ENCODE measurements around the gene OR1E1.
A peak's percentile ranks its signal among the peaks of the same experiment; 100 is the strongest.
"Not testable (repeated sequence)": the region's sequence is repeated elsewhere in the genome, so short reads cannot be mapped to it uniquely, and the experiment has no call there.

The OR1E1 gene

GRCh38 chr17:3398310-3398709 lies at the start of gene OR1E1:
TSS of gene OR1E1 (minus strand) at chr17:3398410. CDS start at chr17:3398410, 0 bp downstream.
- no peak for DNase-seq (ENCODE audit: low spot score)

DNA sequence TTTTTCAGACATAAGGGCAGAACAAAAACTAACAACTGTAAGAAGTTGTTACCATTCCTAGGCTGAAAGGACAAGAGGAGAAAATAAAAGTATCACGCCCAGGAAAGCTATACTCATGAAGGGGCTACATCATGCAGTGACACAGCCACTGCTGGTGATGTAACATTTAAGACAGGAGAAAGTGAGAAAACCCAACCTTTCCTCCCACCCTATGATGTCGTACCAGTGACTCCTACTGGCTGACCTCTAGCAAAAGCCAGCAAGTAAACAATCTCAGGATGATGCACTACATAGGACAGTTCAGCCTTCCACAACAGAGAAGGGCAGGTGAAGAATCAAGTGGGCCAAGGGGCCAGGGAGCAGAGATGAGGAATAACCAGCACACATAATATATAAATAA lies 49.4 kb upstream of the OR1E1 start:
- no peak for DNase-seq (ENCODE audit: low spot score)

- no peak for DNase-seq (ENCODE audit: low spot score)
Measured at GRCh38 chr17:3440451-3440850, 42.2 kb upstream of the OR1E1 start.

DNA sequence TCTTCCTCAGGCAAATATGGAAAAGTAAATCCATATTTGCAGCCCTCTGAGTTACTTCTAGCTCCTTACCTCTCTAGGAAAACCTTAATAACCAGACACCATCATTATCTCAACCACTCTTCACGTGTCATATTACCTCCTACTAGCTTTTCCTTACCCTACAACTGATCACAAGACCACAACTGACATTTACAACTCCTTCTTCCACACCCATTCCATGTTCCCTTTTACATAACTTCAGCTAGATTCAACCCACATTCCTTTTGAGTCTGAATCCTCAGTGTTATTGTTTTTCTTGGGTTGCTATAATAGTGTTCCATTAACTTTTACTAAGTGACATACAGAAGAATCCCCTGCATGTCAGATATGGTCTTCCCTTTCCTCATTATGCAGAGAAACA lies 40.2 kb upstream of the OR1E1 start:
- DNase-seq (ENCODE audit: low spot score): no peak

- no peak for DNase-seq (ENCODE audit: low spot score)
Measured at GRCh38 chr17:3433741-3434140, 35.5 kb upstream of the OR1E1 start, which contains the start of gene OR1E2. TSS of gene OR1E2 (minus strand) at chr17:3433841. CDS start at chr17:3433841, 0 bp downstream.

DNA sequence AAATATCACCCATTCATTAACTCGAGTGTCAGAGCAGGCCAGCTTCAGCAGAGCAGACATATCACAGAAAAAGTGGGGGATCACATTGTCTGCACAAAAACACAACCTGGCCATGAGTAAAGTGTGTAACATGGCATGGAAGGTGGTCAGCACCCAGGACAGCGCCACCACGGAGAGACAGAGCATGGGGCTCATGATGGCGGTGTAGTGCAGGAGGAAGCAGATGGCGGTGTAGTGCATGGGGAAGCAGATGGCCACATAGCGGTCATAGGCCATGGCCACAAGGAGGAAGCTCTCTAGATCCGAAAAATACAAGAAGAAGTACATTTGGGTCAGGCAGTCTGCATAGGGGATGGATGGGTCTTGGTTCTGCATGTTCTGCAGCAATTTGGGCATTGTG lies 35.0 kb upstream of the OR1E1 start:
- DNase-seq (ENCODE audit: low spot score): peak; percentile 65

DNA sequence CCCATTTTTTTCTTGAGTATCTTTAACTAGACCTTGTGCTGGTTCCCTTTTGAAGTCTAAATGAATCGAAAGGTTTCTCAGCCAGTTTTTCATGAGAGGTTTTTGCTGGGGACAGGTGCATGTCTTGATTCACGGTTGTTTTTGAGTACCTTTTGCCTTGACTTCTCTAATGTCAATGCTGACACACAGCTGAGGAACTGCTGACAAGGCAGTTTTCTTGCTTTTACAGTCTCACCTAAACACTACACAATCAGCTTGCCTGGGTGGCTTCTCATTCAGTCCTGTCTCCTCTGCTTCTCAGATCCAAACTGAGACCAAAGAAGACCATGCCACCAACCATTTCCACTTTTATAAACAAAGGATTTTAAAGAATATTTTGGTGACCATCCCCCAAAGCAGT lies 20.0 kb upstream of the OR1E1 start:
- no peak for DNase-seq (ENCODE audit: low spot score)

- no peak for DNase-seq (ENCODE audit: low spot score)
Measured at GRCh38 chr17:3415610-3416009, 17.4 kb upstream of the OR1E1 start.

DNA sequence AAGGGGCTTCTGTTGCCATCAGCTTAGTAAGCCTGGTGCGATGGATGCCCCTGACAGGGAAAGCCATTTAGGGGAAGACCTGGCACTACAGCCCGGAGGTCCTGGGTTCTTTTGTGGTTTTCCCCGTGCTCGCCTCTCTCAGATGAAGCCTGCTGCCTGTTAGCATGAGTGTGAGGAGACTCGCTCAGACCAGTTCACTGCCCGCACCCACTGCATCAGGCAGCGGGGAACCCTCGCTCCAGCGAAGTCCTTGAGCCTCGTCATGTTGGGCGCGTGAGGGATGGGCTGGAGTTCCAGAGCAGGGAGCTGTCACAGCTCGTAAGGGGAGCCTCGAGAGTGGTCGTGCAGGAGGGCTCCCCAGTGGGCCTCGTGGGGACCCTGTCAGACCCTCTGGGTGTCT lies 14.0 kb upstream of the OR1E1 start:
- not testable (repeated sequence) for DNase-seq (ENCODE audit: low spot score)

- DNase-seq (ENCODE audit: low spot score): no peak
Measured at GRCh38 chr17:3411070-3411469, 12.9 kb upstream of the OR1E1 start, which contains the start of gene OR3A3. TSS of gene OR3A3 (plus strand) at chr17:3411370.

GRCh38 chr17:3403856-3404255 lies 5.6 kb upstream of the OR1E1 start:
- not testable (repeated sequence) for DNase-seq (ENCODE audit: low spot score)

DNA sequence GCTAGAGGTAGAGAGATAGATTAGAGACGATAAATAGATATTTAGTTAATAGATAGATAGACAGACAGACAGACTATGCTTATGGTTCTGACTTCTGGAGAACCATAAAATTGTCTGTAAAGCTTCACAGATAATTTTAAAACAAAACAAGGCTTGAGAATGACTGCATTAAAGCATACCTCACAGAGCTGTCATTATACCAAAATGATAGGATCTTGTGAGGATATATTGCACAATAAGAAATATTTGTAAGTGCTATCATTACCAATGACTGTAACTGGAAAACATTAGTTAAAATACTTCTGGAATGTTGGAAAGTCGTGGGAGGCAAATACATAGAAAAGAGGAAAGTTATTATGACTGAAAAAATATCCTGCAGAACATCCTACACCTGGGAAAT lies 3.6 kb upstream of the OR1E1 start:
- no peak for DNase-seq (ENCODE audit: low spot score)

DNA sequence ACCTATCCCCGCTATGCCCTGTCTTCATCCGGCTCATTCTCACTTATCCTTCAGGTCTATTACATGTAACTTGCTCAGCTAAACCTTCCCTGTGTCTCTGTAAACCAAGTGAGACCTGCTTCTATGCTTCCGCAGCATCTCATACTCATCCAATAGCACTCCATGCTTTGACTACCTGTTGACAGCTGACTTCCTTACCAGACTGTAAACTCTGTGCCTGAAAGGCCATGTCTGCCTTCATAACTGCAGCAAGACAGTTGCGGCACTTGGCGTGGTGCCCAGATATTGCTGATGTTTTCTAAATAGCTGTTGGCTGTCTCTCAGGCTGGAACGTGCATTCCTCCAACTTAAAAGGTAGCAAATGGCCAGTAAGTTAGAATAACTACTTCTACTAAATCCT lies 1.8 kb upstream of the OR1E1 start:
- no peak for DNase-seq (ENCODE audit: low spot score)

GRCh38 chr17:3397801-3398200 lies 409 bp downstream of the OR1E1 start:
- DNase-seq (ENCODE audit: low spot score): peak; percentile 57

GRCh38 chr17:3389791-3390190 lies 8.4 kb downstream of the OR1E1 start:
- no peak for DNase-seq (ENCODE audit: low spot score)

GRCh38 chr17:3385869-3386816 lies 12.1 kb downstream of the OR1E1 start, which contains the start of gene OR3A2:
TSS of gene OR3A2 (minus strand) at chr17:3386308.
- no peak for DNase-seq (ENCODE audit: low spot score)

DNA sequence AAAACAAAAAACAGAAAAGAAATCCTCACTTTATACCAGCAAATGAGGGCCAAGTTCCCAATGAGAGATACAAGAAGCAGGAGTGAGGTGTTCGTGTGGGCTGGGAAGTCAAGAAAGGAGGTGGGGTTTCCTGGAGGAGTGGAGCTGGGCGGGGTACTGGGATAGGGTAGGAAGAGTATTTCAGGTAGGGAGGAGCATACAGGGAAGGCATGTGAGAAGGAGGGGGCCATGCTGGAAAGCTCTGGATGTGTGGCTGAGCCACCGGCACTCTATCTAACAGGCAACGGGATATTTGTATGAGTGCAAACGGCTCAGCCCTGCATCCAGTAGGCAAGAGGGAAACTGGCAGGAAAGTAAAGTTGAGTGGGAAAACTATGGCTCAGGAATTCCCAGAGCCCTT lies 16.3 kb downstream of the OR1E1 start:
- no peak for DNase-seq (ENCODE audit: low spot score)

GRCh38 chr17:3378321-3378720 lies 19.9 kb downstream of the OR1E1 start:
- DNase-seq (ENCODE audit: low spot score): no peak

DNA sequence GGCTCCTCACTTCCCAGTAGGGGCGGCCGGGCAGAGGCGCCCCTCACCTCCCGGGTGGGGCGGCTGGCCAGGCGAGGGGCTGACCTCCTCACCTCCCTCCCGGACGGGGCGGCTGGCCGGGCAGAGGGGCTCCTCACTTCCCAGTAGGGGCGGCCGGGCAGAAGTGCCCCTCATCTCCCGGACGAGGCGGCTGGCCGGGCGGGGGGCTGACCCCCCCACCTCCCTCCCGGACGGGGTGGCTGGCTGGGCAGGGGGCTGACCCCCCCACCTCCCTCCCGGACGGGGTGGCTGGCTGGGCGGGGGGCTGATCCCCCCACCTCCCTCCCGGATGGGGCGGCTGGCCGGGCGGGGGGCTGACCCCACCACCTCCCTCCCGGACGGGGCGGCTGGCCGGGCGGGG lies 27.0 kb downstream of the OR1E1 start:
- not testable (repeated sequence) for DNase-seq (ENCODE audit: low spot score)
